Measurements from ENCODE around the gene PHACTR2. TPM values are rescaled to one million over a fixed set of nuclear protein-coding genes. Genes with fewer than 3 reads are reported as not detected.

Gene PHACTR2
- total and polyA plus RNA-seq, 2 donors: 11.2 to 160 TPM

DNA sequence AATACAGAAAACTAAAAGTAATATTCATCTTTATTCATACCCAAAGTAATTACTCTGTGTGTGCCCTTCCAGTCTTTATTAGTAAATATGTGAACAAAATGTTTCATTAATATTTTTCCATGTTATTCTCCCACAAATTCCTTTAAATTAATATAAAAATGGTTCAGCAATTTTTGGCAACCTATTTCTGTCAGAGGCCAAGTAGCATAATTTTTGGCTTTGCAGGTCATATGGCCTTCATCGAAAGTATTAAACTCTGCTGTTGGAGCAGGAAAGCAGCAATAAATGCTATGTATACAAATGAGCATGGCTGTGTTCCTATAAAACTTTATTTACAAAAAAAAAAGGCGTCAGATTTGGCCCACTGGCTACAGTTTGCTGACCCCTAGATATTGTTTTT is 202.6 kb downstream of the PHACTR2 start:
- 66% methylated on average over 2 of the region's 2 CpGs for WGBS
- no peaks in the 10 kb centered on the region for H3K36me3 ChIP-seq (ENCODE audit: insufficient read depth)
- no peak for DNase-seq (ENCODE audit: extremely low spot score)
- H3K27ac ChIP-seq (ENCODE audit: low read depth): no peak overlapping the region
- H3K4me1 ChIP-seq (ENCODE audit: insufficient read depth): no peaks in the 10 kb centered on the region
- H3K4me3 ChIP-seq (ENCODE audit: low read depth, low read length): no peak overlapping the region

Small RNA genes lying within 50 kb of the gene (small RNA-seq; reads per million reads assigned to genes)
- not detected for gene ZC2HC1B

Other genes starting within 250 kb of the PHACTR2 start
- gene ADAT2, start 227.3 kb upstream of the PHACTR2 start, total RNA-seq: 6.9 TPM
- gene ADAT2, start 227.3 kb upstream of the PHACTR2 start, polyA plus RNA-seq: 3.0 TPM
- gene PEX3, start 227.2 kb upstream of the PHACTR2 start, total RNA-seq: 32.5 TPM
- 14.8 TPM for gene PEX3, start 227.2 kb upstream of the PHACTR2 start, polyA plus RNA-seq
- 37.0 TPM for gene FUCA2, start 166.2 kb upstream of the PHACTR2 start, total RNA-seq
- 46.3 TPM for gene FUCA2, start 166.2 kb upstream of the PHACTR2 start, polyA plus RNA-seq
- 22.0 TPM for gene LTV1, start 165.4 kb downstream of the PHACTR2 start, total RNA-seq
- gene LTV1, start 165.4 kb downstream of the PHACTR2 start, polyA plus RNA-seq: 25.7 TPM
- not detected for gene ZC2HC1B, start 186.5 kb downstream of the PHACTR2 start, total RNA-seq
- not detected for gene ZC2HC1B, start 186.5 kb downstream of the PHACTR2 start, polyA plus RNA-seq